ENCODE measurements around the gene OSCP1.

OSCP1 gene

DNA sequence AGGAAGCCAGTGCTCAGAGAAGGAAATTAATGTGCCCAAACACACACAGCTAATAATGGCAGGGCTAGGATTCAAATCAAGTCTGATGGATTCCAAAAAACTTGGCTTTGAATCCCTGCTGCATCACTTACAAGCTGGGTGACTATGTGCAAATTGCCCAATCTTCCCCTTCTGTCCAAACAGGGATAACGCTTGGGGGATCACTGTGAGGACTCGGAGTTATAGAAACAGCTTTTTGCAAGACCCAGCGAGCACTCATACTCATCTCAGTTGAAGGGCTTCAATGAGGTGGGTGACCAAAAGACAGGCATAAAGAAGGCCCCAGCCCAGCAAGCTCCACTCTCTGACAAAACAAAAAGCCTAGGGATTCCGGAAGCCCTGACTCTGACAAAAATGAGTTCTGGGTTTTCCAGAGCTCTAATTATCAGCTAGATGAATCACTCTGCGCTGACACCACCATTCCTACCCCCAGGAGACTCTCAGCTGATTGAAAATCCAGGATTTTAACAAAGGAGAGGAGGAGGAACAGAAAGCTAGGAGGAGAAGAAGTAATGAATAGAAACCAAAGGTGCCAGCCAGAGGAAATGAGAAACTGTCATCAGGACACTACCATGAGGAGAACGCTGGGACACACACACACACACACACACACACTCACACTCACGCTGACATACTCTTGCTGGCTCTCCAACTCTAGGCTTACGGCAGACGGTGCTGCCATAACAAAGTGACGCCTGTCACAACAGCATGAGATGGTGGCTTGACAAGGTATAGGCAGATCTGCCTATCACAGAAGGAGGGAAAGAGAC is 62.9 kb downstream of the OSCP1 start:
- Histone ChIP-seq H3K4me3 (ENCODE audit: low read depth in 1 of 2, low read length in 1 of 2) (peak overlapping the region; percentile 88 to 98), H3K27me3 (no peaks in the 10 kb centered on the region), H3K9me3 (no peaks in the 10 kb centered on the region), H3K27ac (peak overlapping the region; percentile 99), H3K4me1 (ENCODE audit: control insufficient read depth in 1 of 2, insufficient read depth in 1 of 2, low read depth in 1 of 2, low read length in 1 of 2) (peaks cover 74 to 75% of the 10 kb centered on the region in 2 experiments), H3K36me3 (peaks cover 23% of the 10 kb centered on the region)
- TF ChIP-seq, protein P1, sequence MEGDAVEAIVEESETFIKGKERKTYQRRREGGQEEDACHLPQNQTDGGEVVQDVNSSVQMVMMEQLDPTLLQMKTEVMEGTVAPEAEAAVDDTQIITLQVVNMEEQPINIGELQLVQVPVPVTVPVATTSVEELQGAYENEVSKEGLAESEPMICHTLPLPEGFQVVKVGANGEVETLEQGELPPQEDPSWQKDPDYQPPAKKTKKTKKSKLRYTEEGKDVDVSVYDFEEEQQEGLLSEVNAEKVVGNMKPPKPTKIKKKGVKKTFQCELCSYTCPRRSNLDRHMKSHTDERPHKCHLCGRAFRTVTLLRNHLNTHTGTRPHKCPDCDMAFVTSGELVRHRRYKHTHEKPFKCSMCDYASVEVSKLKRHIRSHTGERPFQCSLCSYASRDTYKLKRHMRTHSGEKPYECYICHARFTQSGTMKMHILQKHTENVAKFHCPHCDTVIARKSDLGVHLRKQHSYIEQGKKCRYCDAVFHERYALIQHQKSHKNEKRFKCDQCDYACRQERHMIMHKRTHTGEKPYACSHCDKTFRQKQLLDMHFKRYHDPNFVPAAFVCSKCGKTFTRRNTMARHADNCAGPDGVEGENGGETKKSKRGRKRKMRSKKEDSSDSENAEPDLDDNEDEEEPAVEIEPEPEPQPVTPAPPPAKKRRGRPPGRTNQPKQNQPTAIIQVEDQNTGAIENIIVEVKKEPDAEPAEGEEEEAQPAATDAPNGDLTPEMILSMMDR (IDR thresholded peaks at IDR 0.05): no peak

DNA sequence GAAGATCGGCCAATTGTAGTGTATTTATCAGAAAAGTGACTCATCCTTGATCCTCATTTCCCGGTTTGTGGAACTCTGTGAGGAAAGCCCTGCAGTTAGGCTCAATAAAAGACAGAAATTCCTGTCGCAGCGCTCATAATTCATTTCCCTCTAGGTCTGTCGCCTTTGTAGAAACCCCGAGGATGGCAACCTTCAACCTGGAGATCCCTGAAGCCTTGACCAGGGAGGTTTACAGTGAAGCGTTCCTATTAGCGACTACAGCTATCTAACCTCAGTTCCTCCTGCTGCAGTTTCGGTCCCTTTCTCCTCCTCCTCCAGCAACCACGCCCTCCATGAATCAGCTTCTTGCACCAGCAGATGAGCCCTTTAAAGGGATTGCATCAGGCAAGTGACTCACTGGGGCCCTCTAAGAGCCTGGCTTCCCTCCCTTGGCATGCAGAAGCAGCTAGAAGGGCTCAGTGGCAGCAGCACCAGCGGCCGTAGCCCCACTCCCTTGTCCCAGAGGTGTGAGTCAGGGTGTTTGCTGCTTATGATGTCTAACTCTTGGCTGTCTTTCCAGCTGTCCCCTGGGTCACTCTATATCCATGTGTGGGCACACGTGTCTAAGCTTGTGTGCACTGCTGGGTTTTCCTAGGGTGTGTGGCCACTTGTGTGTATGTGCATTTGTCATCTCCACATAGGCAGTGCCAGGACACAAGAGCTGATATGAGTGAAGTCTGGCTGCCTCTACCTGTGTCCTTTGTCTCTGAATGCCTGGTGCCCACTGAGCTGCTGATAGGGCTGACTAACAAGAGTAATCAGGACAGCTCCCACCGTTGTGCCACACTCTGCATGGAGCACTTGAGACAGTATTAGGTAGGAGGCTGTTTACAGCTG is 63.7 kb downstream of the OSCP1 start:
- H3K27me3 ChIP-seq: no peaks in the 10 kb centered on the region
- H3K36me3 ChIP-seq: peaks cover 19% of the 10 kb centered on the region
- H3K4me3 ChIP-seq (ENCODE audit: low read depth in 1 of 2, low read length in 1 of 2): peak overlapping the region; percentile 88 to 98
- H3K27ac ChIP-seq: peak overlapping the region; percentile 99
- peaks cover 82% of the 10 kb centered on the region in 2 experiments for H3K4me1 ChIP-seq (ENCODE audit: control insufficient read depth in 1 of 2, insufficient read depth in 1 of 2, low read depth in 1 of 2, low read length in 1 of 2)
- TF ChIP-seq, protein P1 (IDR thresholded peaks at IDR 0.05): peak; percentile 29
- H3K9me3 ChIP-seq: no peaks in the 10 kb centered on the region

DNA sequence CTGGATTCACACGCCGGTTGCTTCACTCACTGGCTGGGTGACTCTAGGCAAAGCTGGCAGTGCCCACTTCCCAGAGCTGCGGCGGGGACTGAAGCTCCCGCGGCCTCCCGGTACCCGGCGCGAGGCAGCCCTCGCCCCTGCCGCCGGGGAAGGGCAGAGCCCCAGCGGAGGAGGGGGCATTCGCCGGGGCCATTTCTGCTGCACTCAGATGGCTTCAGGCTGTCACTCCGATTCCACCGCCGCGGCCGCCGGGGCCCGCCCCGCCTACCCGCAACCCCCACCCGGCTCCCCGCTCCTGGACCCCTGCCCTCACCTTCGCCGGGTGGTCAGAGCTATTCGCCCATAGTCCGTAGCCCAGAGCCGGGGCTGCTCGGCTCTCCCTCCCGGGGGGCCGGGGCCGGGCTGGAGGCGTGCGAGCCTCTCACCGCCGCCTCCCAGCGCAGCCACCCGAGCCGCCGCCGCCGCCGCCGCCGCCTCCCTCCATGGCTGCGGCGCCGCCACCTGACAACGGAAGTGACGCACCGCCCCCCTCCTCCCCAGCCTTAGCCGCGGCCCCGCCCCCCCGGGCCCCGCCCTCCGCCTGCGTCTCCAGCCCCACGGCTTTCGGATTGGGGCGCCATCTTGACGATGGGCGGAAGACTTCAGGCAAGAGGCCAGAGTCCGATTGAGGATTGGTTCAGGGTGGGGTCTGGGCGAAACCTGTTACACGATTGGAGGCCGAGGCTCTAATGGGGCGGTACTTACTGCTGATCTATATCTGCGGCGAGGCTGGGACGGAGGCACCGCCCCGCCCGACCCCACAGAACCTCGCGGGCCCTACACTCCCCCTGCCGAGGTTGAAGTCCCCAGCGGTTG is 64.6 kb downstream of the OSCP1 start, which contains the start of gene STK40:
TSS of gene STK40 (minus strand) at position 515 of the 855 bp plus-strand sequence. CDS start 24,592 bp downstream, outside the sequence.
- H3K4me3 ChIP-seq (ENCODE audit: low read depth in 1 of 2, low read length in 1 of 2): peak within 1 kb of the TSS; percentile 88 to 98
- no peaks in the 10 kb centered on the region for H3K27me3 ChIP-seq
- H3K36me3 ChIP-seq: peaks cover 18% of the 10 kb centered on the region
- peaks cover 82 to 85% of the 10 kb centered on the region in 2 experiments for H3K4me1 ChIP-seq (ENCODE audit: control insufficient read depth in 1 of 2, insufficient read depth in 1 of 2, low read depth in 1 of 2, low read length in 1 of 2)
- H3K9me3 ChIP-seq: no peaks in the 10 kb centered on the region
- H3K27ac ChIP-seq: peak within 1 kb of the TSS; percentile 99
- TF ChIP-seq, protein P1 (IDR thresholded peaks at IDR 0.05): no peak

DNA sequence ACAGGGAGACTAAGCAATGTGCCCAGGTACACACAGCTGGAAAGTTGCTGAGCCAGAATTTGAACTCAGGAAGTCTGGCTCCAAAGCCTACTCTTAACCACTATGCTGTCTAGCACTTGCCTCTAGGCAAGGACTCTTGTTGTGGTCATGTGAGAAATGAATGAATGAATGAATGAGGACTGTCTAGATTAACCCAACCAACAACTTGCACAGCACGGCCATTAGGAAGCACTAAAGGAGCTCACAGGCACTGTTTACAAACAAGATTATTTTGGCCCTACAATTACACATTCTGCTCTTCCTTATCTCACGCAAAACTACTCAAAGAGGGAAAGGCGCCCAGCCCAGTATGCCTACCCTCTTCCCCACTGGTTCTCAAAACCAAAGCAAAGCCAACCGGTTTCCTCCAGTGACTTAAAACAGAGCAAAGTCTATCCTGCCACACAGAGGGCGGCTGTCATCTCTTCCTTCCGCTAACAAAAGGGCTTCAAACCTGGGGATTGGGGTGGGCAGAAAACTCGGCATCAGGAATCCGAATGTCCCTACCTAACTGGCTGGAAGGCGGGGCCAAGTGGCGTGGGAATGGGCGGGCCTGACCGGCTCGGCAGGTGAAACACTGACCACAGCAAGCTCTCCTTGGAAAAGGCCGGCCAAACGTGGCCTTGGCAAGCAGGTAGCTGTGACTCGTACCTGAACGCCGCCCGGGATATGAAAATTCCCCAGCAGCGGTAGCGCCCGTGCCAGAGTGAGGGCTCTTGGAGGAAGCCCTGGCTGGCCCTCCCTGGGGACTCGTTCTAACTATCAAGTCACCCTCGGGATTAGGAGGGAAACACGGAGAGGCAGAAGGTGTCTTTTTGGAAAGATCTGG is 65.5 kb downstream of the OSCP1 start:
- H3K4me3 ChIP-seq (ENCODE audit: low read depth in 1 of 2, low read length in 1 of 2): peak overlapping the region; percentile 88 to 98
- TF ChIP-seq, protein P1 (IDR thresholded peaks at IDR 0.05): no peak
- H3K9me3 ChIP-seq: no peaks in the 10 kb centered on the region
- peak overlapping the region; percentile 99 for H3K27ac ChIP-seq
- peaks cover 23% of the 10 kb centered on the region for H3K36me3 ChIP-seq
- H3K27me3 ChIP-seq: no peaks in the 10 kb centered on the region
- H3K4me1 ChIP-seq (ENCODE audit: control insufficient read depth in 1 of 2, insufficient read depth in 1 of 2, low read depth in 1 of 2, low read length in 1 of 2): peaks cover 79 to 85% of the 10 kb centered on the region in 2 experiments

Measured in neutrophil (primary cell).